WTC11 (cell line): ENCODE measurements around the gene PSMG1. TPM values are rescaled to one million over a fixed set of nuclear protein-coding genes. Genes with fewer than 3 reads are reported as not detected.
"Not testable (repeated sequence)": the region's sequence is repeated elsewhere in the genome, so short reads cannot be mapped to it uniquely, and the experiment has no call there.

Experiments used
- ATAC-seq: fragments of 200-7000 bp; cut with Tn5 transposase; 2 replicates; pipeline ENCODE4 v1.10.0; 2021; ENCODE audit warnings: mild to moderate bottlenecking, moderate library complexity
- CTCF ChIA-PET: fragments of 300-600 bp; sonication (Branson Sonifier 250); formaldehyde crosslinking; loops from one replicate; lab custom pipeline; 2021; ENCODE audit warnings: antibody characterized with exemption; lab: Charles Lee
- POLR2A ChIA-PET: fragments of 350-600 bp; sonication (Branson Sonifier 250); formaldehyde crosslinking; loops from one replicate; lab custom pipeline; 2021; ENCODE audit warnings: antibody characterized with exemption; lab: Charles Lee
- DNase-seq: peaks from one replicate; pipeline ENCODE4 v3.0.0; 2021; ENCODE audit warnings: low spot score
- H3K27ac Mint-ChIP-seq: 2 replicates; pipeline ENCODE4 v1.8.0; 2021; ENCODE audit warnings: mixed read lengths
- H3K27me3 Mint-ChIP-seq: 2 replicates; pipeline ENCODE4 v1.8.0; 2021; ENCODE audit warnings: low read depth, mild to moderate bottlenecking, moderate library complexity, mixed read lengths
- H3K36me3 Mint-ChIP-seq: 2 replicates; pipeline ENCODE4 v1.8.0; 2021; ENCODE audit warnings: mixed read lengths
- H3K4me1 Mint-ChIP-seq: 2 replicates; pipeline ENCODE4 v1.8.0; 2022; ENCODE audit warnings: mixed read lengths
- H3K4me3 Mint-ChIP-seq: 2 replicates; pipeline ENCODE4 v1.8.0; 2021; ENCODE audit warnings: mild to moderate bottlenecking, moderate library complexity, mixed read lengths
- H3K9me3 Mint-ChIP-seq: 2 replicates; pipeline ENCODE4 v1.8.0; 2021; ENCODE audit warnings: mixed read lengths
- FOXK1 ChIP-seq: sonication (generic); formaldehyde crosslinking; IDR thresholded peaks from 2 replicates; pipeline ENCODE4 v1.8.0; 2022; ENCODE audit warnings: mild to moderate bottlenecking, moderate library complexity, missing genetic modification reagents
- MYBL2 ChIP-seq: sonication (generic); formaldehyde crosslinking; IDR thresholded peaks from 2 replicates; pipeline ENCODE4 v1.8.1; 2023; ENCODE audit warnings: mild to moderate bottlenecking, moderate library complexity, missing genetic modification reagents
- TCF7 ChIP-seq: sonication (generic); formaldehyde crosslinking; IDR thresholded peaks from 2 replicates; pipeline ENCODE4 v1.8.0; 2022; ENCODE audit warnings: mild to moderate bottlenecking, low read depth, missing genetic modification reagents, moderate library complexity
- TEAD1 ChIP-seq: sonication (generic); formaldehyde crosslinking; IDR thresholded peaks from 2 replicates; pipeline ENCODE4 v1.8.0; 2022; ENCODE audit warnings: mild to moderate bottlenecking, missing genetic modification reagents
- ZNF138 ChIP-seq: sonication (generic); formaldehyde crosslinking; conservative IDR thresholded peaks from 2 replicates; pipeline ENCODE4 v1.8.1; 2022; ENCODE audit warnings: mild to moderate bottlenecking, moderate library complexity, missing genetic modification reagents
- ZNF219 ChIP-seq: sonication (generic); formaldehyde crosslinking; IDR thresholded peaks from 2 replicates; pipeline ENCODE4 v1.8.0; 2023; ENCODE audit warnings: missing genetic modification reagents, mild to moderate bottlenecking, borderline replicate concordance
- ZNF263 ChIP-seq: sonication (generic); formaldehyde crosslinking; IDR thresholded peaks from 2 replicates; pipeline ENCODE4 v1.8.1; 2022; ENCODE audit warnings: low read depth, mild to moderate bottlenecking, moderate library complexity, missing genetic modification reagents
- ZNF416 ChIP-seq: fragments of 250-450 bp; sonication (Bioruptor Pico); IDR thresholded peaks from 2 replicates; pipeline ENCODE4 v1.9.0; 2021; ENCODE audit warnings: mild to moderate bottlenecking, inconsistent platforms
- total RNA-seq: library from RNA; stranded (reverse); gene quantifications from 3 replicates; pipeline ENCODE4 v1.2.3, GENCODE V29; 2021
- TF ChIP-seq, protein P1 (sequence below): fragments of 200-600 bp; IDR thresholded peaks from 2 replicates; pipeline ENCODE4 v1.8.0; 2022; ENCODE audit warnings: antibody characterized with exemption
- TF ChIP-seq, protein P2 (sequence below): sonication (generic); formaldehyde crosslinking; IDR thresholded peaks from 2 replicates; pipeline ENCODE4 v1.8.1; 2023; ENCODE audit warnings: mild to moderate bottlenecking, missing genetic modification reagents
- TF ChIP-seq, protein P3 (sequence below): sonication (generic); formaldehyde crosslinking; conservative IDR thresholded peaks from 2 replicates; pipeline ENCODE4 v1.8.1; 2022; ENCODE audit warnings: mild to moderate bottlenecking, missing genetic modification reagents
- TF ChIP-seq, protein P4 (sequence below): sonication (generic); formaldehyde crosslinking; IDR thresholded peaks from 2 replicates; pipeline ENCODE4 v1.8.1; 2023; ENCODE audit warnings: mild to moderate bottlenecking, missing genetic modification reagents, moderate library complexity
- TF ChIP-seq, protein P5 (sequence below): sonication (generic); formaldehyde crosslinking; IDR thresholded peaks from 2 replicates; pipeline ENCODE4 v1.8.0; 2023; ENCODE audit warnings: missing genetic modification reagents, mild to moderate bottlenecking, borderline replicate concordance
- TF ChIP-seq, protein P6 (sequence below): sonication (generic); formaldehyde crosslinking; IDR thresholded peaks from 2 replicates; pipeline ENCODE4 v1.8.1; 2022; ENCODE audit warnings: missing genetic modification reagents, borderline replicate concordance
- TF ChIP-seq, protein P7 (sequence below): fragments of 250-450 bp; sonication (Bioruptor Pico); IDR thresholded peaks from 2 replicates; pipeline ENCODE4 v1.9.0; 2021; ENCODE audit warnings: mild to moderate bottlenecking

PSMG1 gene
- total RNA-seq, 1 experiment from 2014 or later, result 70.4 TPM

DNA sequence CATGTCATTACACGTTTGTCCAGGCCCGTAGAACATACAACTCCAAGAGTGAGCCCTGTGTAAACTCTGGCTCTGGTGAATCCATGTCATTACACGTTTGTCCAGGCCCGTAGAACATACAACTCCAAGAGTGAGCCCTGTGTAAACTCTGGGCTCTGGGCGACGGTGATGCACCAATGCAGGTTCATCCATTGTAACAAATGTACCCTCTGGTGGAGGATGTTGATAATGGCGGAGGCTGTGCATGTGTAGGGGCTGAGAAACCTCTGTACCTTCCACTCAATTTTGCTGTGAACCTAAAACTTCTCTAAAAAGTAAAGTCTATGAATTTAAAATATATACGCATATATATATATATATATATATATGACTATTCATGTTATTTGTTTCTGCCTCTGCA is 47.1 kb downstream of the PSMG1 start:
- POLR2A ChIA-PET, H3K27me3 Mint-ChIP-seq, DNase-seq, H3K4me3 Mint-ChIP-seq, H3K27ac Mint-ChIP-seq, H3K36me3 Mint-ChIP-seq, H3K9me3 Mint-ChIP-seq: not testable (repeated sequence)
- peaks cover 13% of the 10 kb centered on the region for H3K4me1 Mint-ChIP-seq
- TF ChIP-seq, protein P1, sequence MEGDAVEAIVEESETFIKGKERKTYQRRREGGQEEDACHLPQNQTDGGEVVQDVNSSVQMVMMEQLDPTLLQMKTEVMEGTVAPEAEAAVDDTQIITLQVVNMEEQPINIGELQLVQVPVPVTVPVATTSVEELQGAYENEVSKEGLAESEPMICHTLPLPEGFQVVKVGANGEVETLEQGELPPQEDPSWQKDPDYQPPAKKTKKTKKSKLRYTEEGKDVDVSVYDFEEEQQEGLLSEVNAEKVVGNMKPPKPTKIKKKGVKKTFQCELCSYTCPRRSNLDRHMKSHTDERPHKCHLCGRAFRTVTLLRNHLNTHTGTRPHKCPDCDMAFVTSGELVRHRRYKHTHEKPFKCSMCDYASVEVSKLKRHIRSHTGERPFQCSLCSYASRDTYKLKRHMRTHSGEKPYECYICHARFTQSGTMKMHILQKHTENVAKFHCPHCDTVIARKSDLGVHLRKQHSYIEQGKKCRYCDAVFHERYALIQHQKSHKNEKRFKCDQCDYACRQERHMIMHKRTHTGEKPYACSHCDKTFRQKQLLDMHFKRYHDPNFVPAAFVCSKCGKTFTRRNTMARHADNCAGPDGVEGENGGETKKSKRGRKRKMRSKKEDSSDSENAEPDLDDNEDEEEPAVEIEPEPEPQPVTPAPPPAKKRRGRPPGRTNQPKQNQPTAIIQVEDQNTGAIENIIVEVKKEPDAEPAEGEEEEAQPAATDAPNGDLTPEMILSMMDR, result 0 out of 2 replicates have a peak, but pooled peaks have one; percentile 13
- CTCF ChIA-PET, result interaction anchor here (1.4 to 3.2 kb wide), 3 partner anchors 9 to 472 kb away, joined by 5 to 28 read pairs (median 6); no protein-coding TSS in a partner anchor
- peak; percentile 32; the same call in 1 of the 2 replicates for ATAC-seq

DNA sequence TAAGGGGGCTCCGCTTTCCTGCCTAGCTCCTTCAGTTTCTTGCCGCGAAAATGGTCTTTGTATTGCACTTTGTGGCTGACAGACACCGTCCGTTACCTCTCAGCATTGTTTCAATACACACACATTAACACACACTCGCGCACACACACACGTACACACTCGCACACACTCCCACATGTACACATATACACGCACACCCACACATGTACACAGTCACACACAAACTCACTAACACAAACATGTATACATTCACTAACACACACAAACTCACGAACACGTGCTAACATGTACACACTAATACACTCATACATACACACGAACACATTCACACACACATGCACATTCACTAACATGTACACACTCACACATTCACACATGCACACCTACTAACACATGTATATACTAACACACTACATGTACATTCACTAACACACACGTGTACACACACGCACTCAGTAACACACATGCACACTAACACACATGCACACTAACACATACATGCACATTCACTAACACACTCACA is 48.9 kb downstream of the PSMG1 start:
- Mint-ChIP-seq H3K36me3 (no peaks in the 10 kb centered on the region), H3K4me1 (peaks cover 13% of the 10 kb centered on the region), H3K4me3 (no peak overlapping the region), H3K27me3 (no peaks in the 10 kb centered on the region), H3K9me3 (peaks cover 12% of the 10 kb centered on the region), H3K27ac (no peak overlapping the region)
- ChIA-PET CTCF (interaction anchor here (1.5 kb wide), 1 partner anchor 37 kb away, joined by 3 read pairs; no protein-coding TSS in a partner anchor), POLR2A (no interaction called here)
- no peak for TF ChIP-seq ZNF219 (CRISPR knock-in tag)
- TF ChIP-seq, protein P2, sequence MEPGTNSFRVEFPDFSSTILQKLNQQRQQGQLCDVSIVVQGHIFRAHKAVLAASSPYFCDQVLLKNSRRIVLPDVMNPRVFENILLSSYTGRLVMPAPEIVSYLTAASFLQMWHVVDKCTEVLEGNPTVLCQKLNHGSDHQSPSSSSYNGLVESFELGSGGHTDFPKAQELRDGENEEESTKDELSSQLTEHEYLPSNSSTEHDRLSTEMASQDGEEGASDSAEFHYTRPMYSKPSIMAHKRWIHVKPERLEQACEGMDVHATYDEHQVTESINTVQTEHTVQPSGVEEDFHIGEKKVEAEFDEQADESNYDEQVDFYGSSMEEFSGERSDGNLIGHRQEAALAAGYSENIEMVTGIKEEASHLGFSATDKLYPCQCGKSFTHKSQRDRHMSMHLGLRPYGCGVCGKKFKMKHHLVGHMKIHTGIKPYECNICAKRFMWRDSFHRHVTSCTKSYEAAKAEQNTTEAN, result no peak
- DNase-seq, result no peak
- no peak for ATAC-seq

DNA sequence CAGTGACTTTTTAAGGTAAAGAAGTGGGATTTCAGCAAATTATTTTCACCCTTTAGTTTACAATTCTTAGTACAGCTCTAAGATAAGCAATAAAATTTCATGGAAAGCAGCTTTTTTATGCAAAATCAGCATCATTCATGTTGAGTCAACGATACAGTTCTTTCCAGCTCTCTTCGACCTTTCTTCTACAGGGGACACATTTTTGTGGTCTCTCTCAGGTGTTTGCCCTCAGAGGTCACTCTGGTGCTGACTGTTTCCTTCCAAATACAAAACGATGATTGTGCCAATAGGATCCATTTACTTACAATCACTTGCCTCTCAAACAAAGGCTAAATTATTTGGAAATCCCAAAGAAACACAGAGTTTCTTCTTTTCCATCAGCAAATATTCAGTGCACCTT is 51.0 kb downstream of the PSMG1 start:
- ATAC-seq, result no peak
- Mint-ChIP-seq H3K27ac (no peak overlapping the region), H3K36me3 (no peaks in the 10 kb centered on the region), H3K4me1 (peaks cover 7% of the 10 kb centered on the region), H3K4me3 (no peak overlapping the region), H3K9me3 (peaks cover 12% of the 10 kb centered on the region), H3K27me3 (no peaks in the 10 kb centered on the region)
- ChIA-PET CTCF (no interaction called here), POLR2A (no interaction called here)
- no peak for DNase-seq
- TF ChIP-seq, protein P3, sequence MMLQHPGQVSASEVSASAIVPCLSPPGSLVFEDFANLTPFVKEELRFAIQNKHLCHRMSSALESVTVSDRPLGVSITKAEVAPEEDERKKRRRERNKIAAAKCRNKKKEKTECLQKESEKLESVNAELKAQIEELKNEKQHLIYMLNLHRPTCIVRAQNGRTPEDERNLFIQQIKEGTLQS (CRISPR knock-in tag), result no peak
- no peak for TF ChIP-seq TEAD1 (CRISPR knock-in tag)
- TF ChIP-seq, protein P4, sequence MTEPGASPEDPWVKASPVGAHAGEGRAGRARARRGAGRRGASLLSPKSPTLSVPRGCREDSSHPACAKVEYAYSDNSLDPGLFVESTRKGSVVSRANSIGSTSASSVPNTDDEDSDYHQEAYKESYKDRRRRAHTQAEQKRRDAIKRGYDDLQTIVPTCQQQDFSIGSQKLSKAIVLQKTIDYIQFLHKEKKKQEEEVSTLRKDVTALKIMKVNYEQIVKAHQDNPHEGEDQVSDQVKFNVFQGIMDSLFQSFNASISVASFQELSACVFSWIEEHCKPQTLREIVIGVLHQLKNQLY (CRISPR knock-in tag), result no peak
- TF ChIP-seq TCF7 (CRISPR knock-in tag), result no peak
- TF ChIP-seq ZNF138 (CRISPR knock-in tag), result no peak
- no peak for TF ChIP-seq ZNF416 (CRISPR knock-in tag)

DNA sequence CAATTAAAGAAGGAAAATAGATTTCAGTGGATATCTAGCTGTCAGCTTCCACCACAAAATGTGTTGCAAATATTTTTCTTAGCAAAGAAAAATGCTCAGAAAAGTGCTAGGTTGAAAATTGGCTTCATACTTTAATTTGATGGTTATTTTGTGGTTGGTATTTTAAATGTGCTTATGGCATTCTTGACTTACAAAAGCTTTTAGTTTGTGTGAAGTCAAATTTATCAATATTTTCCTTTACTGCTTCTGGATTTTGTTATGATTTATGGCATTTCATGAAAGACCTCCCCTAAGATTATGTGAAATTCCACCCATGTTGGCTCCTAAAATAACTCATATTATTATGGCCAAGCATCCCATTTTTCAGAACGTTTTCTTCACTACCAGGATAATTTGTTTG is 51.5 kb downstream of the PSMG1 start:
- no peak for ATAC-seq
- H3K27me3 Mint-ChIP-seq, result no peaks in the 10 kb centered on the region
- DNase-seq, result no peak
- H3K27ac Mint-ChIP-seq, result no peak overlapping the region
- peaks cover 4% of the 10 kb centered on the region for H3K4me1 Mint-ChIP-seq
- CTCF ChIA-PET, result no interaction called here
- H3K36me3 Mint-ChIP-seq, result no peaks in the 10 kb centered on the region
- POLR2A ChIA-PET, result no interaction called here
- peaks cover 12% of the 10 kb centered on the region for H3K9me3 Mint-ChIP-seq
- H3K4me3 Mint-ChIP-seq, result no peak overlapping the region
- TF ChIP-seq, protein P5, sequence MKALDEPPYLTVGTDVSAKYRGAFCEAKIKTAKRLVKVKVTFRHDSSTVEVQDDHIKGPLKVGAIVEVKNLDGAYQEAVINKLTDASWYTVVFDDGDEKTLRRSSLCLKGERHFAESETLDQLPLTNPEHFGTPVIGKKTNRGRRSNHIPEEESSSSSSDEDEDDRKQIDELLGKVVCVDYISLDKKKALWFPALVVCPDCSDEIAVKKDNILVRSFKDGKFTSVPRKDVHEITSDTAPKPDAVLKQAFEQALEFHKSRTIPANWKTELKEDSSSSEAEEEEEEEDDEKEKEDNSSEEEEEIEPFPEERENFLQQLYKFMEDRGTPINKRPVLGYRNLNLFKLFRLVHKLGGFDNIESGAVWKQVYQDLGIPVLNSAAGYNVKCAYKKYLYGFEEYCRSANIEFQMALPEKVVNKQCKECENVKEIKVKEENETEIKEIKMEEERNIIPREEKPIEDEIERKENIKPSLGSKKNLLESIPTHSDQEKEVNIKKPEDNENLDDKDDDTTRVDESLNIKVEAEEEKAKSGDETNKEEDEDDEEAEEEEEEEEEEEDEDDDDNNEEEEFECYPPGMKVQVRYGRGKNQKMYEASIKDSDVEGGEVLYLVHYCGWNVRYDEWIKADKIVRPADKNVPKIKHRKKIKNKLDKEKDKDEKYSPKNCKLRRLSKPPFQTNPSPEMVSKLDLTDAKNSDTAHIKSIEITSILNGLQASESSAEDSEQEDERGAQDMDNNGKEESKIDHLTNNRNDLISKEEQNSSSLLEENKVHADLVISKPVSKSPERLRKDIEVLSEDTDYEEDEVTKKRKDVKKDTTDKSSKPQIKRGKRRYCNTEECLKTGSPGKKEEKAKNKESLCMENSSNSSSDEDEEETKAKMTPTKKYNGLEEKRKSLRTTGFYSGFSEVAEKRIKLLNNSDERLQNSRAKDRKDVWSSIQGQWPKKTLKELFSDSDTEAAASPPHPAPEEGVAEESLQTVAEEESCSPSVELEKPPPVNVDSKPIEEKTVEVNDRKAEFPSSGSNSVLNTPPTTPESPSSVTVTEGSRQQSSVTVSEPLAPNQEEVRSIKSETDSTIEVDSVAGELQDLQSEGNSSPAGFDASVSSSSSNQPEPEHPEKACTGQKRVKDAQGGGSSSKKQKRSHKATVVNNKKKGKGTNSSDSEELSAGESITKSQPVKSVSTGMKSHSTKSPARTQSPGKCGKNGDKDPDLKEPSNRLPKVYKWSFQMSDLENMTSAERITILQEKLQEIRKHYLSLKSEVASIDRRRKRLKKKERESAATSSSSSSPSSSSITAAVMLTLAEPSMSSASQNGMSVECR (CRISPR knock-in tag), result no peak
- TF ChIP-seq FOXK1 (CRISPR knock-in tag) (no peak), MYBL2 (CRISPR knock-in tag) (no peak), ZNF263 (CRISPR knock-in tag) (no peak)
- TF ChIP-seq, protein P6, sequence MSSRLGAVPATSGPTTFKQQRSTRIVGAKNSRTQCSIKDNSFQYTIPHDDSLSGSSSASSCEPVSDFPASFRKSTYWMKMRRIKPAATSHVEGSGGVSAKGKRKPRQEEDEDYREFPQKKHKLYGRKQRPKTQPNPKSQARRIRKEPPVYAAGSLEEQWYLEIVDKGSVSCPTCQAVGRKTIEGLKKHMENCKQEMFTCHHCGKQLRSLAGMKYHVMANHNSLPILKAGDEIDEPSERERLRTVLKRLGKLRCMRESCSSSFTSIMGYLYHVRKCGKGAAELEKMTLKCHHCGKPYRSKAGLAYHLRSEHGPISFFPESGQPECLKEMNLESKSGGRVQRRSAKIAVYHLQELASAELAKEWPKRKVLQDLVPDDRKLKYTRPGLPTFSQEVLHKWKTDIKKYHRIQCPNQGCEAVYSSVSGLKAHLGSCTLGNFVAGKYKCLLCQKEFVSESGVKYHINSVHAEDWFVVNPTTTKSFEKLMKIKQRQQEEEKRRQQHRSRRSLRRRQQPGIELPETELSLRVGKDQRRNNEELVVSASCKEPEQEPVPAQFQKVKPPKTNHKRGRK (CRISPR knock-in tag), result no peak
- TF ChIP-seq, protein P7, sequence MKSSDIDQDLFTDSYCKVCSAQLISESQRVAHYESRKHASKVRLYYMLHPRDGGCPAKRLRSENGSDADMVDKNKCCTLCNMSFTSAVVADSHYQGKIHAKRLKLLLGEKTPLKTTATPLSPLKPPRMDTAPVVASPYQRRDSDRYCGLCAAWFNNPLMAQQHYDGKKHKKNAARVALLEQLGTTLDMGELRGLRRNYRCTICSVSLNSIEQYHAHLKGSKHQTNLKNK (CRISPR knock-in tag), result no peak
